Ishikawa (cell line): Measurements from ENCODE around the gene CSDE1.

ENCODE experiments used
- CEBPB ChIP-seq: IDR thresholded peaks from 2 replicates; pipeline ENCODE4 v1.6.1; 2012
- CREB1 ChIP-seq: IDR thresholded peaks from 2 replicates; pipeline ENCODE4 v1.6.1; 2012; ENCODE audit warnings: low read depth
- EGR1 ChIP-seq: IDR thresholded peaks from 2 replicates; pipeline ENCODE4 v1.6.1; 2012
- EP300 ChIP-seq: IDR thresholded peaks from 2 replicates; pipeline ENCODE4 v1.6.1; 2012; ENCODE audit warnings: borderline replicate concordance
- MAX ChIP-seq: IDR thresholded peaks from 2 replicates; pipeline ENCODE4 v1.6.1; 2012
- NFIC ChIP-seq: IDR thresholded peaks from 2 replicates; pipeline ENCODE4 v1.6.1; 2012
- RAD21 ChIP-seq: IDR thresholded peaks from 2 replicates; pipeline ENCODE4 v1.6.1; 2012; ENCODE audit warnings: low read depth
- REST ChIP-seq: IDR thresholded peaks from 2 replicates; pipeline ENCODE4 v1.6.1; 2012; ENCODE audit warnings: low read depth, mild to moderate bottlenecking
- TAF1 ChIP-seq: IDR thresholded peaks from 2 replicates; pipeline ENCODE4 v1.6.1; 2012; ENCODE audit warnings: low read depth, mild to moderate bottlenecking
- YY1 ChIP-seq: IDR thresholded peaks from 2 replicates; pipeline ENCODE4 v1.6.1; 2012; ENCODE audit warnings: low read depth

- TF ChIP-seq RAD21 = no peak
- no peak for TF ChIP-seq REST
- TF ChIP-seq CEBPB = no peak
- TF ChIP-seq YY1 = no peak
- no peak for TF ChIP-seq NFIC
- no peak for TF ChIP-seq EP300
- no peak for TF ChIP-seq CREB1
- TF ChIP-seq TAF1 = no peak
- TF ChIP-seq MAX = no peak
- TF ChIP-seq EGR1 = no peak
Measured at GRCh38 chr1:114671939-114672275, 85.9 kb downstream of the CSDE1 start.
